ENCODE data around the gene PDE2A. TPM values are rescaled to one million over a fixed set of nuclear protein-coding genes. Genes with fewer than 3 reads are reported as not detected.

PDE2A gene
- polyA plus RNA-seq, 1 donor, result 15.1 TPM

DNA sequence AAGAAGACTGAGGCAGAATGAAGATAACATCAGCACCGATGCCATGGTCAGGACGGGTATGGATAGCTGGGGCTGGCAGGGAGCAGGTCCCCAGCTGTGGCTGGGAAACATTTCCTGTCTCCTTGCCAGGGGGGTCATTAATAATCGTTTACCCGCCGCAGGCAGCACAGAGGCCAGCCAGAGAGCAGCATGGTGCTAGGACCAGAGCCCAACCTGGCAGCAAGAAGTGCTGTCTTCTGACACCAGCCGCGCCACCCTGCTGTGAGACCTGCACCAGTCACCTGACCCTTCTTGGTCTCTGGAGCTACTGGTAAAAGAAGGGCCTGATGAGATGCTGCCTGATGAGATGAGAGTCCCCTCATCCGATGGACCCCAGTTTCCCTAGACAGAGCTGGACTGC, 36.3 kb downstream of the PDE2A start:
- no peaks in the 10 kb centered on the region for H3K36me3 ChIP-seq (ENCODE audit: control insufficient read depth, insufficient read depth, low read length)
- DNase-seq, result no peak
- peaks cover 56% of the 10 kb centered on the region for H3K27me3 ChIP-seq (ENCODE audit: control insufficient read depth, insufficient read depth, low read length)
- no CpG with 5 or more reads among the region's 8 CpGs for WGBS (ENCODE audit: insufficient coverage, low lambda C conversion rate)
- H3K27ac ChIP-seq (ENCODE audit: low read length), result no peak overlapping the region
- H3K4me3 ChIP-seq (ENCODE audit: low read length), result no peak overlapping the region
- H3K4me1 ChIP-seq (ENCODE audit: control insufficient read depth, insufficient read depth, low read length), result peaks cover 9% of the 10 kb centered on the region
- no peaks in the 10 kb centered on the region for H3K9me3 ChIP-seq (ENCODE audit: control insufficient read depth, low read depth, low read length)

DNA sequence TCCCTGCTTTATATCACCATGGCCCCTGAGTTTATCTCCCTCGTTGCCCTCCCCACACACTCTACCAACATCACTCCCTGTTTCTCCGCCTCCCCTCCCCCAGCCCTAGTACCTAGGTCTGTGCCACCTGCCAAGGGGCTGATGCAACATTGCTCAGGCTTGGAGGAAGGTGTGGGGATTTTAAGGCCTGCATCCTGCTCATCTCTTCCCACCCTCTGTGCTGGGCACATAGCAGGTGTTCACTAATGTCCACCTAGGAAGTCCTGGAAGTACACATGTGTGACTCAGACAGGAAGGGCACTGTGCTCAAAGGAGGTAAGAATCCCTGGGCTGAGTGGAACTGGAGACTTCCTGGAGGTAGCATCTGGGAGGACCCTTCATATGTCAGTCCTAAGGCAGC, 37.0 kb downstream of the PDE2A start:
- Histone ChIP-seq H3K27ac (ENCODE audit: low read length) (no peak overlapping the region), H3K4me3 (ENCODE audit: low read length) (no peak overlapping the region), H3K27me3 (ENCODE audit: control insufficient read depth, insufficient read depth, low read length) (peaks cover 51% of the 10 kb centered on the region), H3K4me1 (ENCODE audit: control insufficient read depth, insufficient read depth, low read length) (peaks cover 7% of the 10 kb centered on the region), H3K9me3 (ENCODE audit: control insufficient read depth, low read depth, low read length) (no peaks in the 10 kb centered on the region), H3K36me3 (ENCODE audit: control insufficient read depth, insufficient read depth, low read length) (no peaks in the 10 kb centered on the region)
- DNase-seq, result no peak
- no CpG with 5 or more reads among the region's 2 CpGs for WGBS (ENCODE audit: insufficient coverage, low lambda C conversion rate)

DNA sequence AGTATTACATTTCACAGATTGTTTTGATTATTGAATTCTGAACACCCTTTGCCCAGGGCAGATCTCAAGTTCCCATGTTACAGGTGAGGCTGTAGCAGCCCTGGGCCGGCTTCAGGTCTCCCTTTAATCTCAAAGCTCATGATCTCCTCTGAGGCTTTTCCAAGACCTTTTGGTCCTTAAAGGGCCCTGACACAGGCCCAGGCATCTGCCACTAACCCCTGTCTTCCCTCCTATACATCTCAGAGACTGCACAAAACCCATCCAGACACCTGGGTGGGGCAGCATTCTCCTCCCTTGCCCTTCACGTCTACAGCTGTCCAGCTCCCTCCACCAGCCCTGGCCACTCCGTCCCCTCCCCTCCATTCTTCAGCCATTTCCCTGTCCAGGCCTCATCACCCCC, 37.8 kb downstream of the PDE2A start:
- H3K36me3 ChIP-seq (ENCODE audit: control insufficient read depth, insufficient read depth, low read length), result no peaks in the 10 kb centered on the region
- no peaks in the 10 kb centered on the region for H3K9me3 ChIP-seq (ENCODE audit: control insufficient read depth, low read depth, low read length)
- WGBS (ENCODE audit: insufficient coverage, low lambda C conversion rate), result 60% methylated on average over 1 of the region's 3 CpGs
- DNase-seq, result no peak
- H3K27ac ChIP-seq (ENCODE audit: low read length), result no peak overlapping the region
- peaks cover 5% of the 10 kb centered on the region for H3K4me1 ChIP-seq (ENCODE audit: control insufficient read depth, insufficient read depth, low read length)
- H3K27me3 ChIP-seq (ENCODE audit: control insufficient read depth, insufficient read depth, low read length), result peaks cover 43% of the 10 kb centered on the region
- H3K4me3 ChIP-seq (ENCODE audit: low read length), result no peak overlapping the region

DNA sequence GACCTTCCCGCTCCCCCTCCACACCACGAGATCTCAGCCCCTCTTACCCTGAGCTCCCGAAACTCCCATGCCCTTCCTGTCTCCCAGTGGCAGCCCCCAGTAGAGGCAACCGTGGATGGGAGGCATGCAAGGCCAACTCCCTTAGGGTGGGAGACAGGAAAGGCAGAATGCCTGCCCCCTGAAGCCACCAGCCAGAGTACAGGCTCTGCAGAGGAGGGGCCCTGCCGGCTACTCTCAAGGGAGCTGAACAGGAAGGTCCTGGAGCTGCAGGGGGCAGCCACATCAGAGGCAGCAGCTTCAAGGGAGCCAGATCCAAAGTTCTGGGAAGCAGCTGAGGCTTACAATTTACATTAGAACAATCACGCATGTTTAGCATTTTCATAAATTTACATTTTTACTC, 38.3 kb downstream of the PDE2A start:
- no peak overlapping the region for H3K4me3 ChIP-seq (ENCODE audit: low read length)
- no peaks in the 10 kb centered on the region for H3K36me3 ChIP-seq (ENCODE audit: control insufficient read depth, insufficient read depth, low read length)
- H3K9me3 ChIP-seq (ENCODE audit: control insufficient read depth, low read depth, low read length), result no peaks in the 10 kb centered on the region
- H3K4me1 ChIP-seq (ENCODE audit: control insufficient read depth, insufficient read depth, low read length), result peaks cover 5% of the 10 kb centered on the region
- DNase-seq, result no peak
- 83% methylated on average over 1 of the region's 6 CpGs for WGBS (ENCODE audit: insufficient coverage, low lambda C conversion rate)
- peaks cover 38% of the 10 kb centered on the region for H3K27me3 ChIP-seq (ENCODE audit: control insufficient read depth, insufficient read depth, low read length)
- H3K27ac ChIP-seq (ENCODE audit: low read length), result no peak overlapping the region

DNA sequence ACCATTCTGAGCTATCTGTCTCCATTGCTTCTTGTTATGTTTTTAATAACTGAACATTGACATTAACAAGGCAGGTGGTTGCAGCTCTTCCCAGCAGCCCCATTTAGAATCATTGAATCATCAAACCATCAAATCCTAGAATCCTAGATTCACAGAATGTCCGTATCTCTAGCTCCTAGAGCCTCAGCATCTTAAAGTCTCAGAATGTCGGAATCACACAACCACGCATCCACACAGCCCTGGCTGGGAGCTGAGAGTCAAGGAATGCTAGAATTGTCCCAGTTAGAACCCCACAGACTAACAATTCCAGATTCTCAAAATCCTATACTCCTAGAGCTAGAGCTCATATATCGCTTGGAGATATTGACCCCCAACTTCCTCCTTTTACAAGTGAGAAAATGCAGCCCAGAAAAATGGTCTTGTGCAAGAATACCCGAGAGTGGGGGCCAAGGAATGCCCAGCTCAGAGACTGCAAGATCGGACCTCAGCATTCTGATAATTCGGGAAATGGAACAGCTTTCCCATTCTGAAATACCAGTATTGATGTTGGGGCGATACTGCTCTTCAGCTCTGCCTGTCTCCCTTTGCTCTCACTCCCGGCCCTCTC, 38.8 kb downstream of the PDE2A start:
- H3K9me3 ChIP-seq (ENCODE audit: control insufficient read depth, low read depth, low read length), result no peaks in the 10 kb centered on the region
- H3K27me3 ChIP-seq (ENCODE audit: control insufficient read depth, insufficient read depth, low read length), result peaks cover 33% of the 10 kb centered on the region
- H3K27ac ChIP-seq (ENCODE audit: low read length), result no peak overlapping the region
- no peaks in the 10 kb centered on the region for H3K36me3 ChIP-seq (ENCODE audit: control insufficient read depth, insufficient read depth, low read length)
- H3K4me3 ChIP-seq (ENCODE audit: low read length), result no peak overlapping the region
- no CpG with 5 or more reads among the region's 9 CpGs for WGBS (ENCODE audit: insufficient coverage, low lambda C conversion rate)
- DNase-seq, result no peak
- H3K4me1 ChIP-seq (ENCODE audit: control insufficient read depth, insufficient read depth, low read length), result peaks cover 5% of the 10 kb centered on the region

DNA sequence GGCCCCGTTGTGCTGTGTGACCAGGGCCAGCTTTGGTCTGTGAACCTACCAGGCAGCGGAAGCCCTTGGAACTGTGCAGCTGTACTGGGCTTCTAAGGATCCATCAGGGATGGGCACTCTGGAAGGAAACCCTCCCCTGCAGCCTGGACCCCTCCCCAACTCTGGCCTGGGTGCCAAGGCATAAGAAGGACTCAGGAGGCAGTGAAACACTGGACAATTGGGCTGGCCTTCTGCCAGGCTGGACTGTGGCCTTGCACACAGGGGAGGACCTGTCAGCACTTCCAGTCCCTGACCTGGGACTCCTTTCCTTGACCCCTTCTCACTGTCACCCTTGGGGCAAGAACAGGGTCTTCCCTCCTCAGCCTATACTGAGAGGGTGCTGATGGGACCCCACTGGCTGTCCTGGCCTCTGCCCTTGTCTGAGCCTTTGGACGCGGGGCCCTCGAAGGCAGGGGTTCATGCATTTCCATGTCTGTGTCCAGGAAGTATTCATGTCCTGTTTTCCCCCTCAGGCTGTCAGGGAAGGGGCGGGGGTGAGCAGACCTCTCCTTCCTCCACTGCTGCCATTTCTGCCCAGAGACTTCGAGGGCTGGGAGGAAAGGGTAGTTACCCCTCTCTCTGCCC, 39.6 kb downstream of the PDE2A start:
- peaks cover 25% of the 10 kb centered on the region for H3K27me3 ChIP-seq (ENCODE audit: control insufficient read depth, insufficient read depth, low read length)
- WGBS (ENCODE audit: insufficient coverage, low lambda C conversion rate), result no CpG with 5 or more reads among the region's 7 CpGs
- H3K36me3 ChIP-seq (ENCODE audit: control insufficient read depth, insufficient read depth, low read length), result no peaks in the 10 kb centered on the region
- H3K27ac ChIP-seq (ENCODE audit: low read length), result no peak overlapping the region
- DNase-seq, result no peak
- no peak overlapping the region for H3K4me3 ChIP-seq (ENCODE audit: low read length)
- H3K9me3 ChIP-seq (ENCODE audit: control insufficient read depth, low read depth, low read length), result no peaks in the 10 kb centered on the region
- H3K4me1 ChIP-seq (ENCODE audit: control insufficient read depth, insufficient read depth, low read length), result peaks cover 5% of the 10 kb centered on the region

DNA sequence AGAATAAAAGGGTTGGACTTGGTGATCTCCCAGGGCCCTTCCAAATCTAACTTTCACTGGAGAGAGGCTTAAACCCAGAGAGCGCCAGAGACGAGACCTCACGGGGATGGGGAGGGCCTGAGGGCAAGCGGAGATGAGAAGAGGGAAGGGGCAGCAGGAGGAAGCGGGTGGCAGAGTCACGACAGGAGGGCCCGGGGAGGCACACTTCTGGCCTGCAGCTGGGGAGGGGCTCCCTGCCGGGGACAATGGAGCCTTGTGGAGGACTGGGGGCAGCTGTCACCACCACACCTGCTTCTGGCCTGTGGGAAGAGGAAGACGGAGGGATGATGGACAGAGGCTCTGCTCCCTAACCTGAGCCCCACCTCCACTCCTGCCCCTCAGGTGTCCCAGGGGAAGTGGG, 40.2 kb downstream of the PDE2A start:
- Histone ChIP-seq H3K27ac (ENCODE audit: low read length) (no peak overlapping the region), H3K36me3 (ENCODE audit: control insufficient read depth, insufficient read depth, low read length) (no peaks in the 10 kb centered on the region), H3K9me3 (ENCODE audit: control insufficient read depth, low read depth, low read length) (no peaks in the 10 kb centered on the region), H3K4me3 (ENCODE audit: low read length) (no peak overlapping the region), H3K27me3 (ENCODE audit: control insufficient read depth, insufficient read depth, low read length) (peaks cover 21% of the 10 kb centered on the region), H3K4me1 (ENCODE audit: control insufficient read depth, insufficient read depth, low read length) (peaks cover 5% of the 10 kb centered on the region)
- WGBS (ENCODE audit: insufficient coverage, low lambda C conversion rate), result 60% methylated on average over 1 of the region's 9 CpGs
- DNase-seq, result no peak

DNA sequence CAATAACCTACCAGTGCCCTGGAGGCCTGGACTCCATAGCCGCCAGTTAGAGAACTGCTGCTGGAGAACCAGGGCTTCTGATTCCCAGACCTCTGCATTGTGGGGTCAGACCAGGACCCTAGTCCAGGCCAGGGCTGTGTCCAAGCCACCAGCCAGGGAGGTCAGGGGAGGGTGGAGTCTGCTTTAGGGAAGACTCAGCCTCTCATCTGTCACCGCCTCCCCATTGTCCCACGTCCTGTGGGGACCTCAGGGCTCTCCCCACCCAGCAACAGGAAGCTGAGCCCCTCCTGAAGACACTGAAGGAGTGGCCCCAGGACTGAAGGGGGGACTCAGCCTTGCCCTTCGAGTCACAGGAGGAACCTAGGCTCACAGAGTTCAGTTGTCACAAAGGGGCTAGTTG, 41.2 kb downstream of the PDE2A start:
- Histone ChIP-seq H3K4me3 (ENCODE audit: low read length) (no peak overlapping the region), H3K36me3 (ENCODE audit: control insufficient read depth, insufficient read depth, low read length) (no peaks in the 10 kb centered on the region), H3K4me1 (ENCODE audit: control insufficient read depth, insufficient read depth, low read length) (peaks cover 5% of the 10 kb centered on the region), H3K9me3 (ENCODE audit: control insufficient read depth, low read depth, low read length) (no peaks in the 10 kb centered on the region), H3K27ac (ENCODE audit: low read length) (no peak overlapping the region), H3K27me3 (ENCODE audit: control insufficient read depth, insufficient read depth, low read length) (peaks cover 11% of the 10 kb centered on the region)
- DNase-seq, result no peak
- no CpG with 5 or more reads among the region's 4 CpGs for WGBS (ENCODE audit: insufficient coverage, low lambda C conversion rate)

DNA sequence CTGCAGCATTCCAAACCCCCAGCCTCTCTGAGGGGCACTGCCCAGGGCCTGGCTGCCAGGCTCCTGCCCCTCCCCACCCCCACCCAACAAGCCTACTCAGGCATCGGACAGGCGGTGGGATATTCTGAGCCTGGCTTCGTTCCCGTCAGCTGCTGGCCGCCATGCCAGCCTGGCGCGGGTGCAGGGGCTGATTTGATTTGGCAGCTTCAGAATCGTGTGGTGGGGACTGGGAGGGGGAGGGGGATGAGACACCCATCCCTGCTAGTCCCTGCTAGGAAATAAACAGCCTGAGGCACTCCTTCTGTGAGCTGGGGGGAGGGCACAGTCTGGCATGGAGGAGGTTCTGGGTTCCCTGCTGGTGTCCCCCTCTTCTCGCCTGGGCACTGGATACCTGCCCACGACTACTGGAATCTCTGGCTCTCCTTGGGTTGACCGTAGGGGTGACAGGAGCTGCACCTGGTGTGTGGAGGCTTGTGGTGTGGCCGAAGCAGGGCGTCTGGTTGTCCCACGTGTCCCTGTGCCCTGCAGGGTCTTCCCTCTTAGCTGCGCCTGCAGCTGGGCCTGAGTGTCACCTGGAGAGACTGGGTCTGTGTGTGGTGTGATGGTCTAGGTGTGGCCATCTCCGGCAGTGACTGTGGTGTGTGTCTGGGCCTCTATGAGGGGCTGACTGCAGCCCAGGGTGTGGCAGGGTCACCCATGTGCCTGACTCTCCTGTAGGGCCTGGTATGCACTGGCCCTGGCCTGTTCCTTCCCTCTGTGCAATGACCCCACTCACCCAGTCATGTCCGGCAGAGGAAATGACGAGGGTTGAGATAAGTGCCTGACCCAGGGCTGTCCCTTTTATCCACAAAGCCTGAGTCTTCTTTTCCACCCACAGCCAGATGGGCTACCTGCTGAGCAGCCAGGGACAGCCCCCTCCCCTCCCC, 42.2 kb downstream of the PDE2A start:
- Histone ChIP-seq H3K9me3 (ENCODE audit: control insufficient read depth, low read depth, low read length) (no peaks in the 10 kb centered on the region), H3K27me3 (ENCODE audit: control insufficient read depth, insufficient read depth, low read length) (peaks cover 4% of the 10 kb centered on the region), H3K36me3 (ENCODE audit: control insufficient read depth, insufficient read depth, low read length) (no peaks in the 10 kb centered on the region), H3K4me3 (ENCODE audit: low read length) (no peak overlapping the region), H3K27ac (ENCODE audit: low read length) (peak overlapping the region; percentile 31), H3K4me1 (ENCODE audit: control insufficient read depth, insufficient read depth, low read length) (peaks cover 5% of the 10 kb centered on the region)
- WGBS (ENCODE audit: insufficient coverage, low lambda C conversion rate), result no CpG with 5 or more reads among the region's 18 CpGs
- DNase-seq, result peak; percentile 19 to 33

DNA sequence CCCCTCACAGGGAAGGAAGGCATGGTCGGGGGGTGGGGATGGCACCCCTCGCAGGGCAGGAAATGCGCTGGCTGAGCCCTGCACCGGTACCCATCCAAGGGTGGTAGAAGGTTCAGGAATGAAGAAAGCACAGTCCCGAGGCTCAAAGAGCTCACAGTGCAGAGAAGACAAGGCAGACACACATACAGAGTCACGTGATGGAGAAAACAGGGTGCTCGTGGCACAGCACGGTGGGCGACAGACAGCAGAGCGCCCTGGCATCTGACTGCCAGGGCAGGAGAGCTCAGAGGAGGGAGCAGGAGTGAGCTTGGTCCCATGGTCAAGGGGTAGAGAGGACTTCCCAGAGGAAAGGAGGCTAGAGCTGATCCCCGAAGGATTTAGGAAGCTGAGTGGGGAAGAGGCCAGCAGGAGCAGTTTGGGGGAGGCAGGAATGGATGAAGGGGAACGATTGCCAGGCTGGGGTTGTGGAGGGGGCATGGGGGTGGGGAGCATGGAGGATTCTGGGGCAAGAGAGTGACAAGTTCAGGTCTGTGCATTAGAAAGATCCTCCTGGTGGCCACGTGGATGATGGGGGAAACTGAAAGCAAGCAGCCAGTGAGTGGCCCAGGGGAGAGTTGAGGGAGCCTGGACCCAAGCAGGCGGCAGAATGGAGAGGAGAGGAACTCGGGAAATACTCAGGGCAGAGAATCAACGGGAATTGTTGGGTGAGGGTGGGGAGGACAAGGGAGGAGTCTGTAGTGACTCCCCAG, 43.9 kb downstream of the PDE2A start:
- no peak overlapping the region for H3K4me3 ChIP-seq (ENCODE audit: low read length)
- H3K4me1 ChIP-seq (ENCODE audit: control insufficient read depth, insufficient read depth, low read length), result peaks cover 20% of the 10 kb centered on the region
- no peak for DNase-seq
- H3K9me3 ChIP-seq (ENCODE audit: control insufficient read depth, low read depth, low read length), result no peaks in the 10 kb centered on the region
- WGBS (ENCODE audit: insufficient coverage, low lambda C conversion rate), result 90% methylated on average over 2 of the region's 16 CpGs
- no peaks in the 10 kb centered on the region for H3K36me3 ChIP-seq (ENCODE audit: control insufficient read depth, insufficient read depth, low read length)
- H3K27me3 ChIP-seq (ENCODE audit: control insufficient read depth, insufficient read depth, low read length), result no peaks in the 10 kb centered on the region
- H3K27ac ChIP-seq (ENCODE audit: low read length), result no peak overlapping the region

Data from large intestine (tissue), 3 donors.